ENCODE results near the gene SGCE.

DNA sequence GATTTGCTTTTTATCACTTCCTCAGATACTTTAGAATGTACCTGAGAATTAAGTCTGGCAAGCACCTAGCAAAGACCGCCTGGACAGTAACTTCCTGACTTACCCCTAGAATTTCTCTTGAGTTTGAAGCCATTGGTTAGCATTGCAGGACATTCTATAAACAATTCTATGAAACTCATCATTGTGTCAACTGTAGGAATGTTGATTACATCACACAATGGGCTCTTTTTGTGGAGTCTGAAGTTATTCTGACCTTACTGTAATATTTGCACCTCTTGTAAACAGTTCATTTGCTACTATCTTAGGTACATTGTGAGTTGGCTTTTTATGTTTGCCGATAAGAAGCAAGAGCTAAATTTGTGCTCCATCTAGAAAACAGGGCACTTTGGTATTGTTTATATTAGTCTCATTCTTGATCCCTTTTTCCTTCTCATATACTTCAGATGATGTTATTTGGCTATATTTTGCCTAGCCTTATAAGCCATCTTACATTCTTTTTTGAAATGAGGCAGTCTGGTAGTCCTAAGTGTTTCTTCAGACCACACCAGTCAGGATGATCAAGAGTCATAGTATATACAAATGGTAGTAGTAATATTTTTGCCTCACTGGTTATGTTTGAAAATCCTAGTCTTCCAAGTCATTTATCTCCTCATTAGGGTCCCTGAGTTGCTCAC is 94.0 kb downstream of the SGCE start:
- no peak for TF ChIP-seq CTCF (IDR thresholded peaks at IDR 0.05; ENCODE audit: low read length)
- no peak for TF ChIP-seq EZH2 (IDR thresholded peaks at IDR 0.05; ENCODE audit: borderline replicate concordance, low read length)

Measured in OCI-LY1 (cell line).